Measurements from ENCODE around the gene NEK6. TPM values are rescaled to one million over a fixed set of nuclear protein-coding genes. Genes with fewer than 3 reads are reported as not detected.

The NEK6 gene
- polyA plus RNA-seq, 1 experiment, result 128 TPM

- Histone ChIP-seq H3K4me3 (ENCODE audit: low read depth, low read length) (no peak overlapping the region), H3K9me3 (ENCODE audit: control insufficient read depth, insufficient read depth, low read length) (no peaks in the 10 kb centered on the region), H3K27ac (ENCODE audit: low read depth, low read length) (no peak overlapping the region), H3K27me3 (ENCODE audit: control insufficient read depth, insufficient read depth, low read length) (no peaks in the 10 kb centered on the region)
- CTCF ChIA-PET, result interaction anchor here (0.6 kb wide), 1 partner anchor 10 kb away, joined by 3 read pairs; no protein-coding TSS in a partner anchor
- POLR2A ChIA-PET, result no interaction called here
- TF ChIP-seq CTCF (IDR thresholded peaks at IDR 0.05; ENCODE audit: low read depth, low read length), result no peak
- no peak for DNase-seq (ENCODE audit: low read depth, low spot score)
Observed at GRCh38 chr9:124359855-124360678, 102.3 kb downstream of the NEK6 start.

GRCh38 chr9:124361128-124361527 is 103.4 kb downstream of the NEK6 start:
- no peaks in the 10 kb centered on the region for H3K27me3 ChIP-seq (ENCODE audit: control insufficient read depth, insufficient read depth, low read length)
- no peak for TF ChIP-seq CTCF (IDR thresholded peaks at IDR 0.05; ENCODE audit: low read depth, low read length)
- H3K4me3 ChIP-seq (ENCODE audit: low read depth, low read length), result no peak overlapping the region
- ChIA-PET CTCF (interaction anchor here (1.4 kb wide), 1 partner anchor 49 kb away, joined by 6 read pairs; no protein-coding TSS in a partner anchor), POLR2A (no interaction called here)
- H3K27ac ChIP-seq (ENCODE audit: low read depth, low read length), result no peak overlapping the region
- no peaks in the 10 kb centered on the region for H3K9me3 ChIP-seq (ENCODE audit: control insufficient read depth, insufficient read depth, low read length)
- DNase-seq (ENCODE audit: low read depth, low spot score), result no peak

GRCh38 chr9:124363326-124364096 is 105.8 kb downstream of the NEK6 start:
- H3K27me3 ChIP-seq (ENCODE audit: control insufficient read depth, insufficient read depth, low read length), result no peaks in the 10 kb centered on the region
- CTCF ChIA-PET, result no interaction called here
- TF ChIP-seq CTCF (IDR thresholded peaks at IDR 0.05; ENCODE audit: low read depth, low read length), result no peak
- H3K27ac ChIP-seq (ENCODE audit: low read depth, low read length), result no peak overlapping the region
- no peak for DNase-seq (ENCODE audit: low read depth, low spot score)
- H3K9me3 ChIP-seq (ENCODE audit: control insufficient read depth, insufficient read depth, low read length), result no peaks in the 10 kb centered on the region
- POLR2A ChIA-PET, result no interaction called here
- H3K4me3 ChIP-seq (ENCODE audit: low read depth, low read length), result no peak overlapping the region

GRCh38 chr9:124364141-124364540 is 106.4 kb downstream of the NEK6 start:
- H3K4me3 ChIP-seq (ENCODE audit: low read depth, low read length), result no peak overlapping the region
- no peak for DNase-seq (ENCODE audit: low read depth, low spot score)
- H3K27me3 ChIP-seq (ENCODE audit: control insufficient read depth, insufficient read depth, low read length), result no peaks in the 10 kb centered on the region
- ChIA-PET CTCF (no interaction called here), POLR2A (no interaction called here)
- H3K9me3 ChIP-seq (ENCODE audit: control insufficient read depth, insufficient read depth, low read length), result no peaks in the 10 kb centered on the region
- H3K27ac ChIP-seq (ENCODE audit: low read depth, low read length), result no peak overlapping the region
- no peak for TF ChIP-seq CTCF (IDR thresholded peaks at IDR 0.05; ENCODE audit: low read depth, low read length)

- Histone ChIP-seq H3K9me3 (ENCODE audit: control insufficient read depth, insufficient read depth, low read length) (no peaks in the 10 kb centered on the region), H3K4me3 (ENCODE audit: low read depth, low read length) (no peak overlapping the region), H3K27me3 (ENCODE audit: control insufficient read depth, insufficient read depth, low read length) (no peaks in the 10 kb centered on the region), H3K27ac (ENCODE audit: low read depth, low read length) (no peak overlapping the region)
- CTCF ChIA-PET, result interaction anchor here (1.1 kb wide), 1 partner anchor 27 kb away, joined by 3 read pairs; no protein-coding TSS in a partner anchor
- no peak for DNase-seq (ENCODE audit: low read depth, low spot score)
- no peak for TF ChIP-seq CTCF (IDR thresholded peaks at IDR 0.05; ENCODE audit: low read depth, low read length)
- POLR2A ChIA-PET, result no interaction called here
Observed at GRCh38 chr9:124365036-124365435, 107.3 kb downstream of the NEK6 start.

Measured in AG04450 (cell line).